ENCODE data around the gene OLFM2. TPM values are rescaled to one million over a fixed set of nuclear protein-coding genes. Genes with fewer than 3 reads are reported as not detected.

The OLFM2 gene
- total RNA-seq, 4 donors from 2014 or later = 51.5 to 114 (median 101) TPM

- peaks cover 13% of the 10 kb centered on the region for H3K27me3 ChIP-seq
- TF ChIP-seq, protein P1, sequence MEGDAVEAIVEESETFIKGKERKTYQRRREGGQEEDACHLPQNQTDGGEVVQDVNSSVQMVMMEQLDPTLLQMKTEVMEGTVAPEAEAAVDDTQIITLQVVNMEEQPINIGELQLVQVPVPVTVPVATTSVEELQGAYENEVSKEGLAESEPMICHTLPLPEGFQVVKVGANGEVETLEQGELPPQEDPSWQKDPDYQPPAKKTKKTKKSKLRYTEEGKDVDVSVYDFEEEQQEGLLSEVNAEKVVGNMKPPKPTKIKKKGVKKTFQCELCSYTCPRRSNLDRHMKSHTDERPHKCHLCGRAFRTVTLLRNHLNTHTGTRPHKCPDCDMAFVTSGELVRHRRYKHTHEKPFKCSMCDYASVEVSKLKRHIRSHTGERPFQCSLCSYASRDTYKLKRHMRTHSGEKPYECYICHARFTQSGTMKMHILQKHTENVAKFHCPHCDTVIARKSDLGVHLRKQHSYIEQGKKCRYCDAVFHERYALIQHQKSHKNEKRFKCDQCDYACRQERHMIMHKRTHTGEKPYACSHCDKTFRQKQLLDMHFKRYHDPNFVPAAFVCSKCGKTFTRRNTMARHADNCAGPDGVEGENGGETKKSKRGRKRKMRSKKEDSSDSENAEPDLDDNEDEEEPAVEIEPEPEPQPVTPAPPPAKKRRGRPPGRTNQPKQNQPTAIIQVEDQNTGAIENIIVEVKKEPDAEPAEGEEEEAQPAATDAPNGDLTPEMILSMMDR (IDR thresholded peaks at IDR 0.05) = no peak
- no peak for TF ChIP-seq POLR2A (IDR thresholded peaks at IDR 0.05)
- TF ChIP-seq EP300 (IDR thresholded peaks at IDR 0.05) = no peak
- no peak for TF ChIP-seq POLR2AphosphoS5 (IDR thresholded peaks at IDR 0.05)
- no peaks in the 10 kb centered on the region for H3K36me3 ChIP-seq
- peaks cover 21% of the 10 kb centered on the region for H3K4me1 ChIP-seq
- no peak overlapping the region for H3K27ac ChIP-seq
- H3K4me3 ChIP-seq = no peak overlapping the region
- 55% methylated on average over 9 of the region's 10 CpGs for WGBS
- DNase-seq (ENCODE audit: low spot score in 2 of 2) = no peak
- no peaks in the 10 kb centered on the region for H3K9me3 ChIP-seq
Measured at GRCh38 chr19:9909251-9909650, 27.1 kb downstream of the OLFM2 start.

GRCh38 chr19:9906475-9907087 lies 29.7 kb downstream of the OLFM2 start:
- WGBS = 63% methylated on average over 16 of the region's 16 CpGs
- Histone ChIP-seq H3K9me3 (no peaks in the 10 kb centered on the region), H3K36me3 (no peaks in the 10 kb centered on the region), H3K27me3 (peaks cover 3% of the 10 kb centered on the region), H3K27ac (no peak overlapping the region), H3K4me1 (peaks cover 3% of the 10 kb centered on the region), H3K4me3 (no peak overlapping the region)
- no peak for TF ChIP-seq POLR2AphosphoS5 (IDR thresholded peaks at IDR 0.05)
- TF ChIP-seq POLR2A (IDR thresholded peaks at IDR 0.05) = no peak
- no peak for TF ChIP-seq EP300 (IDR thresholded peaks at IDR 0.05)
- TF ChIP-seq, protein P1 (IDR thresholded peaks at IDR 0.05) = no peak
- DNase-seq (ENCODE audit: low spot score in 2 of 2) = no peak

- peaks cover 3% of the 10 kb centered on the region for H3K27me3 ChIP-seq
- no peaks in the 10 kb centered on the region for H3K36me3 ChIP-seq
- WGBS = 63% methylated on average over 5 of the region's 5 CpGs
- H3K27ac ChIP-seq = no peak overlapping the region
- TF ChIP-seq POLR2AphosphoS5 (IDR thresholded peaks at IDR 0.05) (no peak), POLR2A (IDR thresholded peaks at IDR 0.05) (no peak), EP300 (IDR thresholded peaks at IDR 0.05) (no peak)
- TF ChIP-seq, protein P1 (IDR thresholded peaks at IDR 0.05) = no peak
- H3K9me3 ChIP-seq = no peaks in the 10 kb centered on the region
- H3K4me1 ChIP-seq = peaks cover 3% of the 10 kb centered on the region
- no peak overlapping the region for H3K4me3 ChIP-seq
- DNase-seq (ENCODE audit: low spot score in 2 of 2) = no peak
Measured at GRCh38 chr19:9903336-9903735, 33.0 kb downstream of the OLFM2 start.

DNA sequence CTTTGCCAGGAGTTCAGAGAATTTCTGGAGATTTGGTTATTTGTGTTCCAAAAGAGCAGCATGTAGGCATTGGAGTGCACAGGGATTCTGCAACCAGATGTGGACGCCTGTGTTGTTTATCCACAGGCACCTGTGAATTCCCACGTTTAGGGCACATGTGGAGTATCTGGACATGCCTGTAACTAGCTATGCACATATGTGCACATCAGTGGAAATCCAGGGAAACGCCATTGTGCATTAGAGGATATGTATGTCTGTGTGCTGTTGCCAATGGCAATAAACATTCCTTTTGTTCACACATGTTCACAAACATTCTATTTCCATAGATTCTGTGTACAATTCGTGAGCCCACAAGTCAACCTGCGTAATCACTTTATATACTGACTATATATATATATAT lies 34.7 kb downstream of the OLFM2 start:
- Histone ChIP-seq H3K9me3 (no peaks in the 10 kb centered on the region), H3K4me3 (no peak overlapping the region), H3K4me1 (peaks cover 3% of the 10 kb centered on the region), H3K36me3 (no peaks in the 10 kb centered on the region), H3K27me3 (no peaks in the 10 kb centered on the region), H3K27ac (no peak overlapping the region)
- no peak for DNase-seq (ENCODE audit: low spot score in 2 of 2)
- WGBS = 62% methylated on average over 5 of the region's 5 CpGs
- TF ChIP-seq, protein P1 (IDR thresholded peaks at IDR 0.05) = no peak
- TF ChIP-seq POLR2A (IDR thresholded peaks at IDR 0.05) (no peak), POLR2AphosphoS5 (IDR thresholded peaks at IDR 0.05) (no peak)

- H3K36me3 ChIP-seq = no peaks in the 10 kb centered on the region
- H3K4me1 ChIP-seq = no peaks in the 10 kb centered on the region
- H3K27me3 ChIP-seq = no peaks in the 10 kb centered on the region
- no peaks in the 10 kb centered on the region for H3K9me3 ChIP-seq
- TF ChIP-seq POLR2AphosphoS5 (IDR thresholded peaks at IDR 0.05) (no peak), EP300 (IDR thresholded peaks at IDR 0.05) (no peak), POLR2A (IDR thresholded peaks at IDR 0.05) (no peak)
- TF ChIP-seq, protein P1 (IDR thresholded peaks at IDR 0.05) = no peak
- WGBS = 79% methylated on average over 5 of the region's 5 CpGs
- no peak overlapping the region for H3K4me3 ChIP-seq
- H3K27ac ChIP-seq = no peak overlapping the region
- DNase-seq (ENCODE audit: low spot score in 2 of 2) = no peak
Measured at GRCh38 chr19:9901020-9901419, 35.3 kb downstream of the OLFM2 start.

Measured in suprapubic skin (tissue), 4 donors.